Limb (tissue), 2 donors: Measurements from ENCODE around the gene MSH3.
"Not testable (repeated sequence)": the region's sequence is repeated elsewhere in the genome, so short reads cannot be mapped to it uniquely, and the experiment has no call there.

Experiments used
- DNase-seq, 2 donors: peaks; one replicate each; pipeline ENCODE4 v3.0.0-alpha.2; 2016; ENCODE audit errors: extremely low spot score in 2 of 2

MSH3 gene

GRCh38 chr5:80656425-80656824, 2.0 kb downstream of the MSH3 start:
- no peak for DNase-seq

- DNase-seq, result no peak
Observed at GRCh38 chr5:80659106-80659505, 4.7 kb downstream of the MSH3 start.

- not testable (repeated sequence) for DNase-seq
Observed at GRCh38 chr5:80660661-80661060, 6.2 kb downstream of the MSH3 start.

GRCh38 chr5:80662108-80662507, 7.7 kb downstream of the MSH3 start:
- DNase-seq, result no peak

GRCh38 chr5:80665057-80665456, 10.6 kb downstream of the MSH3 start:
- DNase-seq, result no peak

GRCh38 chr5:80667384-80667783, 12.9 kb downstream of the MSH3 start:
- DNase-seq, result no peak

- DNase-seq, result no peak
Observed at GRCh38 chr5:80668016-80668969, 13.8 kb downstream of the MSH3 start.

GRCh38 chr5:80672140-80672736, 17.8 kb downstream of the MSH3 start:
- DNase-seq, result peak; percentile 55 to 72

- DNase-seq, result peak in 1 of 2 donors; percentile 11
Observed at GRCh38 chr5:80676706-80677105, 22.3 kb downstream of the MSH3 start.

- peak in 1 of 2 donors; percentile 43 for DNase-seq
Observed at GRCh38 chr5:80686757-80687156, 32.3 kb downstream of the MSH3 start.

GRCh38 chr5:80688648-80689420, 34.4 kb downstream of the MSH3 start:
- no peak for DNase-seq

GRCh38 chr5:80689627-80690026, 35.2 kb downstream of the MSH3 start:
- DNase-seq, result no peak

GRCh38 chr5:80695666-80696065, 41.2 kb downstream of the MSH3 start:
- DNase-seq, result no peak

- DNase-seq, result no peak
Observed at GRCh38 chr5:80696450-80696849, 42.0 kb downstream of the MSH3 start.

GRCh38 chr5:80697100-80697499, 42.6 kb downstream of the MSH3 start:
- DNase-seq, result no peak

- DNase-seq, result no peak
Observed at GRCh38 chr5:80698369-80698768, 43.9 kb downstream of the MSH3 start.

- no peak for DNase-seq
Observed at GRCh38 chr5:80701597-80701996, 47.1 kb downstream of the MSH3 start.

GRCh38 chr5:80703291-80703690, 48.8 kb downstream of the MSH3 start:
- DNase-seq, result no peak

GRCh38 chr5:80703747-80704146, 49.3 kb downstream of the MSH3 start:
- no peak for DNase-seq

GRCh38 chr5:80704221-80704620, 49.8 kb downstream of the MSH3 start:
- no peak for DNase-seq

GRCh38 chr5:80705216-80705769, 50.8 kb downstream of the MSH3 start:
- DNase-seq, result no peak

GRCh38 chr5:80705801-80706200, 51.3 kb downstream of the MSH3 start:
- DNase-seq, result no peak
